Panc1 (cell line): ENCODE measurements around the gene DCTN3. TPM values are rescaled to one million over a fixed set of nuclear protein-coding genes. Genes with fewer than 3 reads are reported as not detected.

ENCODE experiments used
- ATAC-seq: fragments of 200-7000 bp; cut with Tn5 transposase; 2 replicates; pipeline ENCODE4 v1.9.1; 2020; ENCODE audit warnings: mild to moderate bottlenecking, moderate library complexity
- BruUV-seq: library from RNA; stranded (reverse); fragments of 400-500 nt; replicated peaks from 2 replicates; lab custom pipeline; 2021; lab: Mats Ljungman, UMichigan
- CTCF ChIA-PET: fragments of 300-600 bp; sonication (Branson Sonifier 250); formaldehyde crosslinking; loops from one replicate; lab custom pipeline; 2022; ENCODE audit warnings: antibody characterized with exemption; lab: Charles Lee
- POLR2A ChIA-PET: fragments of 300-600 bp; sonication (Branson Sonifier 250); formaldehyde crosslinking; loops from one replicate; lab custom pipeline; 2022; ENCODE audit warnings: antibody characterized with exemption; lab: Charles Lee
- DNase-seq: peaks from one replicate; pipeline ENCODE4 v3.0.0-alpha.2; 2010; ENCODE audit warnings: low read depth, low spot score
- H3K27ac ChIP-seq: 2 replicates; pipeline ENCODE4 v1.5.1; 2011; ENCODE audit warnings: mild to moderate bottlenecking, low read length, inconsistent platforms
- H3K27me3 ChIP-seq: fragments of 200-500 bp; sonication (Bioruptor generic); 2 replicates; pipeline ENCODE4 v1.6.0; 2014; ENCODE audit warnings: low read length, inconsistent platforms; ENCODE audit not compliant: control insufficient read depth, insufficient read depth
- H3K36me3 ChIP-seq: fragments of 200-500 bp; sonication (Bioruptor generic); 2 replicates; pipeline ENCODE4 v1.5.1; 2014; ENCODE audit warnings: inconsistent platforms, mild to moderate bottlenecking, low read length, moderate library complexity; ENCODE audit not compliant: control insufficient read depth, insufficient read depth
- H3K4me1 ChIP-seq: 2 replicates; pipeline ENCODE4 v1.5.1; 2011; ENCODE audit warnings: inconsistent platforms, mild to moderate bottlenecking, low read length, moderate library complexity; ENCODE audit not compliant: control insufficient read depth, insufficient read depth
- H3K4me3 ChIP-seq, 2 experiments: 2 replicates each; pipeline ENCODE4 v1.5.1; 2011 to 2012; ENCODE audit warnings: low read depth in 2 of 2, low read length in 2 of 2, mild to moderate bottlenecking in 2 of 2, inconsistent platforms in 1 of 2, moderate library complexity in 1 of 2
- H3K9me3 ChIP-seq: fragments of 200-500 bp; sonication (Bioruptor generic); 2 replicates; pipeline ENCODE4 v1.5.1; 2014; ENCODE audit warnings: low read depth, mild to moderate bottlenecking, inconsistent platforms, low read length, moderate library complexity; ENCODE audit not compliant: control insufficient read depth, insufficient read depth
- POLR2AphosphoS5 ChIP-seq: IDR thresholded peaks from 2 replicates; pipeline ENCODE4 v1.6.1; 2012; ENCODE audit warnings: mild to moderate bottlenecking, low read depth, low read length, moderate library complexity
- SIN3A ChIP-seq: IDR thresholded peaks from 2 replicates; pipeline ENCODE4 v1.6.1; 2012; ENCODE audit warnings: low read depth, mild to moderate bottlenecking, low read length, moderate library complexity, borderline replicate concordance; ENCODE audit not compliant: insufficient read depth
- TCF7L2 ChIP-seq: IDR thresholded peaks from 2 replicates; pipeline ENCODE4 v1.6.1; 2011; ENCODE audit warnings: mild to moderate bottlenecking, low read depth, low read length, inconsistent platforms
- in situ Hi-C: cut with HindIII; loops from 2 replicates; pipeline ENCODE4 v1.10.0; 2016; ENCODE audit warnings: low sequenced_read_pairs, low pct_unique_long_range_greater_than_20kb
- intact Hi-C: fragments of 100-400 bp; cut with micrococcal nuclease; formaldehyde crosslinking; loops from one replicate; pipeline ENCODE4 v1.10.0; 2022; ENCODE audit not compliant: unreplicated experiment
- total RNA-seq: library from RNA; stranded (reverse); gene quantifications from one replicate; pipeline ENCODE4 v1.2.1, GENCODE V29; 2021; ENCODE audit not compliant: unreplicated experiment
- TF ChIP-seq, protein P1 (sequence below), 2 experiments: IDR thresholded peaks; 2 replicates each; pipeline ENCODE4 v1.6.1; 2011 to 2012; ENCODE audit warnings: low read depth in 2 of 2, control low read depth in 1 of 2, low read length in 1 of 2, mild to moderate bottlenecking in 1 of 2, moderate library complexity in 1 of 2; ENCODE audit not compliant: insufficient read depth in 1 of 2
- TF ChIP-seq, protein P2 (sequence below): fragments of 450-650 bp; IDR thresholded peaks from 2 replicates; pipeline ENCODE4 v1.5.1; 2017; ENCODE audit warnings: mild to moderate bottlenecking

The DCTN3 gene
- total RNA-seq, 1 experiment from 2014 or later: 110 TPM

DNA sequence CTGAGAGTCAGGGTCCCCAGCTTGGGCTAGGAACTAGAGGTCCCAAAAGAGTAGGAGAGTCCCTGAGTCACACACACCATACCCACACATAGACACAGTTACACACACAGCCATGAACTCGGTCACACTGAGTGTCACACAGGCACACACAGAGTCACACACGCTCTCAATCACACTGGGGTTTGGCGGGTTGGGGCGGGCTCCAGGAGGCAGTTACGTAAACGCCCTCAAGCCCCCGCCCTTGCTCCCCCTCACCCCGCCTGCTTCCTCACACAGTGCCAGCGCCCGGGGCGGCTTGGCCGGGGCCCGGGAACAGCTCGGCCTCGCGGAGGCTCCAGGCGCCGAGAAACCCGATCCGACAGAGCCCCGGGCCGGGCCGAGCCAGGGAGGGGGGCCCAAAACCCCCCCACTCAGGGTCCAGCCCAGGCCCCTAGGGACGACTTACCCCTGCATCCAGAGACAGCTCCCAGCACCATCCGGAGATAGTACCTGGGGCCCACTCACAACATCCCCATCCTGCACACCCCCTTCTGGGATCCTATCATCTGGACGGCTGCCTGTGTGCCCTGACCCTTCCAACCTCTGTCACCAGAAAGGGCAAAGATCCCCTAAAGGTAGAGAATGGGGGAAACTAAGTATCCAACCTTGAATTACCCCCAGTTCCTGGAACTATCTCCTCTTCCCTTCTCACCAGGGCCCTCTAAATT, 27.2 kb downstream of the DCTN3 start:
- DNase-seq: no peak
- H3K36me3 ChIP-seq: no peaks in the 10 kb centered on the region
- intact Hi-C loops (no loop called here), in situ Hi-C loops (no loop called here)
- ATAC-seq: no peak
- no peaks in the 10 kb centered on the region for H3K9me3 ChIP-seq
- peaks cover 6% of the 10 kb centered on the region for H3K27me3 ChIP-seq
- H3K4me3 ChIP-seq: no peak overlapping the region
- peaks cover 10% of the 10 kb centered on the region for H3K4me1 ChIP-seq
- BruUV-seq: no TSS peak
- TF ChIP-seq SIN3A (no peak), POLR2AphosphoS5 (no peak), TCF7L2 (no peak)
- TF ChIP-seq, protein P1, sequence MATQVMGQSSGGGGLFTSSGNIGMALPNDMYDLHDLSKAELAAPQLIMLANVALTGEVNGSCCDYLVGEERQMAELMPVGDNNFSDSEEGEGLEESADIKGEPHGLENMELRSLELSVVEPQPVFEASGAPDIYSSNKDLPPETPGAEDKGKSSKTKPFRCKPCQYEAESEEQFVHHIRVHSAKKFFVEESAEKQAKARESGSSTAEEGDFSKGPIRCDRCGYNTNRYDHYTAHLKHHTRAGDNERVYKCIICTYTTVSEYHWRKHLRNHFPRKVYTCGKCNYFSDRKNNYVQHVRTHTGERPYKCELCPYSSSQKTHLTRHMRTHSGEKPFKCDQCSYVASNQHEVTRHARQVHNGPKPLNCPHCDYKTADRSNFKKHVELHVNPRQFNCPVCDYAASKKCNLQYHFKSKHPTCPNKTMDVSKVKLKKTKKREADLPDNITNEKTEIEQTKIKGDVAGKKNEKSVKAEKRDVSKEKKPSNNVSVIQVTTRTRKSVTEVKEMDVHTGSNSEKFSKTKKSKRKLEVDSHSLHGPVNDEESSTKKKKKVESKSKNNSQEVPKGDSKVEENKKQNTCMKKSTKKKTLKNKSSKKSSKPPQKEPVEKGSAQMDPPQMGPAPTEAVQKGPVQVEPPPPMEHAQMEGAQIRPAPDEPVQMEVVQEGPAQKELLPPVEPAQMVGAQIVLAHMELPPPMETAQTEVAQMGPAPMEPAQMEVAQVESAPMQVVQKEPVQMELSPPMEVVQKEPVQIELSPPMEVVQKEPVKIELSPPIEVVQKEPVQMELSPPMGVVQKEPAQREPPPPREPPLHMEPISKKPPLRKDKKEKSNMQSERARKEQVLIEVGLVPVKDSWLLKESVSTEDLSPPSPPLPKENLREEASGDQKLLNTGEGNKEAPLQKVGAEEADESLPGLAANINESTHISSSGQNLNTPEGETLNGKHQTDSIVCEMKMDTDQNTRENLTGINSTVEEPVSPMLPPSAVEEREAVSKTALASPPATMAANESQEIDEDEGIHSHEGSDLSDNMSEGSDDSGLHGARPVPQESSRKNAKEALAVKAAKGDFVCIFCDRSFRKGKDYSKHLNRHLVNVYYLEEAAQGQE (IDR thresholded peaks at IDR 0.05; ENCODE audit: insufficient read depth in 1 of 2, low read depth in 2 of 2, low read length in 1 of 2): no peak
- TF ChIP-seq, protein P2, sequence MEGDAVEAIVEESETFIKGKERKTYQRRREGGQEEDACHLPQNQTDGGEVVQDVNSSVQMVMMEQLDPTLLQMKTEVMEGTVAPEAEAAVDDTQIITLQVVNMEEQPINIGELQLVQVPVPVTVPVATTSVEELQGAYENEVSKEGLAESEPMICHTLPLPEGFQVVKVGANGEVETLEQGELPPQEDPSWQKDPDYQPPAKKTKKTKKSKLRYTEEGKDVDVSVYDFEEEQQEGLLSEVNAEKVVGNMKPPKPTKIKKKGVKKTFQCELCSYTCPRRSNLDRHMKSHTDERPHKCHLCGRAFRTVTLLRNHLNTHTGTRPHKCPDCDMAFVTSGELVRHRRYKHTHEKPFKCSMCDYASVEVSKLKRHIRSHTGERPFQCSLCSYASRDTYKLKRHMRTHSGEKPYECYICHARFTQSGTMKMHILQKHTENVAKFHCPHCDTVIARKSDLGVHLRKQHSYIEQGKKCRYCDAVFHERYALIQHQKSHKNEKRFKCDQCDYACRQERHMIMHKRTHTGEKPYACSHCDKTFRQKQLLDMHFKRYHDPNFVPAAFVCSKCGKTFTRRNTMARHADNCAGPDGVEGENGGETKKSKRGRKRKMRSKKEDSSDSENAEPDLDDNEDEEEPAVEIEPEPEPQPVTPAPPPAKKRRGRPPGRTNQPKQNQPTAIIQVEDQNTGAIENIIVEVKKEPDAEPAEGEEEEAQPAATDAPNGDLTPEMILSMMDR: no peak
- POLR2A ChIA-PET: no interaction called here
- CTCF ChIA-PET: interaction anchor here (1.0 to 2.7 kb wide), 2 partner anchors 11 to 189 kb away, joined by 3 to 21 read pairs; no protein-coding TSS in a partner anchor
- no peak overlapping the region for H3K27ac ChIP-seq

DNA sequence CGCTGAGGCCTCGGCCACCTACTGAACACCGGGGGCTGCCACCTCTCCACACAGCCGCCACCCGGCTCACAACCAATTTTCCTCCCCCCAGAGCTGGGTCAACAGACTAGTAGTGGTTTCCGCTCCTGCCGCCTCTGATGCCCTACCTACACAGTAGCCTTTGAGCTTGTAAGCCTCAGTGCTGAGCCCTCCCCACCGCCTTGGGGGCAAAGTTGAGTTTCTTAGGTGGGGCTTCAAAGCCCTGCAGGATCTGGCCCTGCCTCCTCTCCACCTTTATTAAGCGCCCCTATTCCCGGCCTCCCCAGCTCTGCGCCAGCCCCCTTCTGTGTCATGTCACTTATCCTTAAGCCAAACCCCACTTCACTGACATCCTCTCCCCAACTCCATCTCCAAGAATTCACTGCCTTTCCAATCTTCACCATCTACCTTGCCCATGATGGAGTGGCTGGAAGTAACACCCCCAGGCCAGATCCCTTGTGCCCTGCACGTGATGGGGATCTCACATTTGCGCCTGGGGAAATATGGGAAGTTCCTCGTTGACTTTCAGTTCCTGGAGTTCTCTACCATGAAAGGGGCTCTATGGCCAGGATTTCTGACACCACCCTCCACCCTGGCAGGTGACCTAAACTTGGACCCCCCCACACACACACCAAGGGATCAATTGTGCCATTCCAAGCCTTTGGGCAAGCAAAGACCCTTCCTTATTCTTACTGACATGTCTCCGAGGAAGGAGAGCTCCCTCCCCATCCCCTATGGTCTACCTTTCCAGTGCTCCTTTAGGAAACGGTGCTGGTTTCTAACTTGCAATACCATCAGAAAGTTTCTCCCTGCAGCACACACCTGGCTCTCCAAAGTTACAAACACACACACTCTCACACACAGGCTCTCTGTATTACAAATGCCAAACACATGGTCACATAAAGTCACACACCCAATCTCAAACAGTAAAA, 28.1 kb downstream of the DCTN3 start:
- Histone ChIP-seq H3K4me3 (no peak overlapping the region), H3K4me1 (peaks cover 10% of the 10 kb centered on the region), H3K27ac (no peak overlapping the region), H3K9me3 (no peaks in the 10 kb centered on the region), H3K36me3 (no peaks in the 10 kb centered on the region), H3K27me3 (peaks cover 6% of the 10 kb centered on the region)
- no peak for ATAC-seq
- intact Hi-C loops (loop anchor here (1.0 kb wide), 2 partner anchors 44 to 155 kb away; no protein-coding TSS in a partner anchor), in situ Hi-C loops (no loop called here)
- BruUV-seq: no TSS peak
- ChIA-PET CTCF (interaction anchor here (0.7 to 2.7 kb wide), 13 partner anchors 11 to 188 kb away, joined by 3 to 24 read pairs (median 5); no protein-coding TSS in a partner anchor), POLR2A (no interaction called here)
- DNase-seq: no peak
- TF ChIP-seq, protein P1 (IDR thresholded peaks at IDR 0.05; ENCODE audit: insufficient read depth in 1 of 2, low read depth in 2 of 2, low read length in 1 of 2): no peak
- TF ChIP-seq, protein P2: no peak
- TF ChIP-seq TCF7L2 (no peak), POLR2AphosphoS5 (no peak), SIN3A (no peak)
